ENCODE data around the gene CADM1. TPM values are rescaled to one million over a fixed set of nuclear protein-coding genes. Genes with fewer than 3 reads are reported as not detected.

Gene CADM1
- total and polyA plus RNA-seq, 2 experiments from 2014 or later = 16.5 to 18.0 TPM

DNA sequence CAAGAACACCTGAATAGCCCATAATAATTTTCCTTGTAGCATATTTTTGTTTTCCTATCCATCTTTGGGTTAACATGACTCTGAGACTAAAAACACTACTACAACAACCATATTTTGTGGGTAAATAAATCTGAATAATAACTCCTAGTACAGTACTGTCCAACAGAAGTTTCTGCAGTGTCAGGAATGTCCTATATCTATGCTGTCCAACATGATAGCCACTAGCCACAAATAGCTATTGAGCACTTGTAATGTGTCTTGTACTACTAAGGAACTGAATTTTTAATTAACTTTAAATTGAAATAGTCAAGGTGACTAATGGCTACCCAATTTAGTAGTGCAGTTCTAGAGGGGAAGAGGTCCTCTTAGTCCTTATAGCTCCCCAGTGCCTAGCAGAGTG is 135.6 kb downstream of the CADM1 start:
- Histone ChIP-seq H3K27me3 (ENCODE audit: insufficient read depth) (no peaks in the 10 kb centered on the region), H3K27ac (ENCODE audit: low read depth) (no peak overlapping the region), H3K4me3 (no peak overlapping the region), H2AFZ (no peak overlapping the region), H3F3A (replicated peaks; ENCODE audit: low read depth) (no peaks in the 10 kb centered on the region), H3K4me2 (no peak overlapping the region), H3K4me1 (ENCODE audit: insufficient read depth) (peaks cover 5% of the 10 kb centered on the region), H4K20me1 (replicated peaks; ENCODE audit: insufficient read depth) (no peaks in the 10 kb centered on the region), H3K79me2 (replicated peaks; ENCODE audit: insufficient read depth) (no peaks in the 10 kb centered on the region), H3K36me3 (ENCODE audit: insufficient read depth) (no peaks in the 10 kb centered on the region), H3K9me2 (ENCODE audit: insufficient read depth) (no peaks in the 10 kb centered on the region)
- Mint-ChIP-seq H3K27ac (no peak overlapping the region), H3K36me3 (ENCODE audit: low read depth) (no peaks in the 10 kb centered on the region), H3K9me3 (no peaks in the 10 kb centered on the region), H3K4me1 (peaks cover 14% of the 10 kb centered on the region), H3K4me3 (no peak overlapping the region), H3K27me3 (ENCODE audit: insufficient read depth, low read depth, poor library complexity) (no peaks in the 10 kb centered on the region)
- ATAC-seq (no peak), DNase-seq (ENCODE audit: low spot score) (no peak)
- no peak for TF ChIP-seq ZNF114 (CRISPR knock-in tag; IDR thresholded peaks at IDR 0.05)

- Mint-ChIP-seq H3K27ac (no peak overlapping the region), H3K27me3 (ENCODE audit: insufficient read depth, low read depth, poor library complexity) (no peaks in the 10 kb centered on the region), H3K4me1 (peaks cover 14% of the 10 kb centered on the region), H3K4me3 (no peak overlapping the region), H3K36me3 (ENCODE audit: low read depth) (no peaks in the 10 kb centered on the region), H3K9me3 (no peaks in the 10 kb centered on the region)
- H3F3A ChIP-seq (replicated peaks; ENCODE audit: low read depth) = no peaks in the 10 kb centered on the region
- ATAC-seq (no peak), DNase-seq (ENCODE audit: low spot score) (no peak)
- no peaks in the 10 kb centered on the region for H3K9me2 ChIP-seq (ENCODE audit: insufficient read depth)
- no peak overlapping the region for H2AFZ ChIP-seq
- H4K20me1 ChIP-seq (replicated peaks; ENCODE audit: insufficient read depth) = no peaks in the 10 kb centered on the region
- no peak overlapping the region for H3K4me3 ChIP-seq
- H3K27me3 ChIP-seq (ENCODE audit: insufficient read depth) = no peaks in the 10 kb centered on the region
- H3K79me2 ChIP-seq (replicated peaks; ENCODE audit: insufficient read depth) = no peaks in the 10 kb centered on the region
- no peaks in the 10 kb centered on the region for H3K36me3 ChIP-seq (ENCODE audit: insufficient read depth)
- H3K4me2 ChIP-seq = no peak overlapping the region
- H3K4me1 ChIP-seq (ENCODE audit: insufficient read depth) = peaks cover 5% of the 10 kb centered on the region
- no peak overlapping the region for H3K27ac ChIP-seq (ENCODE audit: low read depth)
- TF ChIP-seq STAT1 (IDR thresholded peaks at IDR 0.05; ENCODE audit: unreplicated experiment) (no peak), CTCF (conservative IDR thresholded peaks at IDR 0.05; ENCODE audit: low read depth in 2 of 2) (no peak), JUNB (IDR thresholded peaks at IDR 0.05; ENCODE audit: unreplicated experiment) (no peak), REST (IDR thresholded peaks at IDR 0.05; ENCODE audit: unreplicated experiment) (no peak), CREB1 (CRISPR knock-in tag; IDR thresholded peaks at IDR 0.05; ENCODE audit: low read depth) (no peak), ZNF114 (CRISPR knock-in tag; IDR thresholded peaks at IDR 0.05) (no peak), ZNF462 (CRISPR knock-in tag; IDR thresholded peaks at IDR 0.05) (no peak), ETS1 (IDR thresholded peaks at IDR 0.05) (no peak), POLR2AphosphoS5 (IDR thresholded peaks at IDR 0.05; ENCODE audit: low read depth) (no peak), ZNF331 (CRISPR knock-in tag; IDR thresholded peaks at IDR 0.05; ENCODE audit: low read depth) (no peak)
Observed at GRCh38 chr11:115366826-115367225, 137.4 kb downstream of the CADM1 start.
